Stimulated activated CD8-positive, alpha-beta memory T cell treated with anti-CD3 and anti-CD28 coated beads, Interleukin-7, amount 100 ng/mL, for 48 hours (primary cell): Measurements from ENCODE around the gene CDH6.

Experiments
- DNase-seq, 2 donors: peaks; one replicate each; pipeline ENCODE4 v3.0.0-alpha.2; 2020; ENCODE audit warnings: low read depth in 1 of 2; ENCODE audit errors: extremely low read depth in 1 of 2

CDH6 gene

DNA sequence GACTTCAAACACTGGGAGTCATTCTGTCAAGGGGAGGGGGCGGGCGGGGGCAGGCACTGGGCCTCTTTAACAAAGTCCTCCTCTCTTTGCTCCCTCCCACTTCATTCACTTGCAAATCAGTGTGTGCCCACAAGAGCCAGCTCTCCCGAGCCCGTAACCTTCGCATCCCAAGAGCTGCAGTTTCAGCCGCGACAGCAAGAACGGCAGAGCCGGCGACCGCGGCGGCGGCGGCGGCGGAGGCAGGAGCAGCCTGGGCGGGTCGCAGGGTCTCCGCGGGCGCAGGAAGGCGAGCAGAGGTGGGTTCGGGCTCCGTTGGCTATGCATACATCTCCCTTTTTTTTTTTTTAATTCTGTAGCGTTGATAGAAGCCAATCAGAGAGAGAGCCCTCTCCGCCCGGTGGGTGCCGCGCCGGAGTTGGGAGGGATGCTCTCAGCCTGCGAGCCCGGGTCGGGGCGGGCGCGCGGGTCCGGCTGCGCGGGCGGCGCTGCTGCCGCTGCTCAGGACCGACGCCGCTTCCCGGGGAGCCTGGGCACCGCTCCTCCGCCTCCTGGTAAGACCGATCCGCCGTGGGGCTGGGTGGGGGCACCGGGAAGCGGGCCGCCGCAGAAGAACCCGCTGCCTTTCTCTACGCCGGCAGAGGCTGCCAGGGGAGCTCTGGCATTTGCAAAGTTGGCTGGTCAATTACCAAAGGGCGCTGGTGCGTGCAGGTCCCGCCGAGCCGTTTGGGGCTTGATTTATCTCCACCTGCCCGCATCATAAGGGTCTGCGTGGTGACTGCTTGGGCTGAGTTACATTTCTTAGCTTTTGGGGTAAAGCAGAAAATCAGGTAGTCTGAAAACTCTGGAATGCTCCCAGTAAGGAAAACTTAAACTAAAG lies at the start of gene CDH6:
TSS of gene CDH6 (plus strand) at position 96 of the 877 bp plus-strand sequence. CDS start 73,788 bp downstream, outside the sequence.
- no peak for DNase-seq

- DNase-seq = no peak
Measured at GRCh38 chr5:31144364-31144763, 49.1 kb upstream of the CDH6 start.

DNA sequence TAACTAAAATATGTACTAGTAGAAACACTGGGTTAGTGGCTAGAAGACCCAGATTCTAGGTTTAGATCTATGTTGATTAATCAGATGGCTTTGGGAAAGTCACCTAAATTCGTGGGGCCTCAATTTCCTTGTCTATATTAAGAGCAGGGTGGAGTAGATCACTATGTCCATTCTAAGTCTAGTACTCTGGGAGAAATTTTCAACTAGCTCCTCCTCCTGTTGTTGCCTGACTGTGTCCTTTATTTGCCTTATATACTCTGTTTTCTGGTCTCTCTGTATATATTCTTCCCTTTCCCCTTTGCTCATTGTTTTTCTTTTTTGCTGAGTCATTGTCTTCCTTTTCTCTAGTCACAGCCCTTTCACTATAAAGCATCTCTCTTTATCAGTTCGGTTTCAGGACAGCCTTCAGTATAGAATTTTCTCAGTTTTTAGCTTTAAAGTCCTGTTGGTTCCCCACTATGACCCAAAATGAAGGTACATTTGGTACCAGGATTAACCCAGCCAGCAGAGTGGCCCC lies 44.5 kb upstream of the CDH6 start:
- DNase-seq = no peak

- DNase-seq = no peak
Measured at GRCh38 chr5:31153521-31153920, 40.0 kb upstream of the CDH6 start.

DNA sequence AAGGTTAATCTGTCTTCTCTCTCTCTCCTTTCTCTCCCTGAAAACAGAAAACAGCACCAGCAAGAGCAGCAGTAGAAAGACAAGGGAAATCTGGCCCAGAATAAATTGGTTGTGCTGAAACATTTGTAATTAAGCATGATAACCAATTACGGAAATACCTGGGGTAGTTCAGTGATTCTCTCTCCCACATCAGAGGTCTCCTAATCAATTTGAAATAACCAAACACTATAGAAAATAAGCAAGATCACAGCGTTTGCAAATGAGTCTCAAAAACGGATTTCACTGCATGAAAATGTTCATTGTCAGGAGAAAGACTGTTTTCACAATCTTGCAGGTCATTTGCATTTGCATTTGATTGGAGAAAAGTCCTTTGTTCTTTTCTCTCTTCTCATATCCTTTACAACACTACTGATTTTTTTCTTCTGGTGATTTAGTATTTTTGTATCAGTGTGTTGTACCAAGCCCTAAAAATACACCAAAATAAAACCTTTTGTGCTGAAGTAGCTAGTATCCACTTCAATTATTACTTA lies 36.8 kb upstream of the CDH6 start:
- no peak for DNase-seq

DNA sequence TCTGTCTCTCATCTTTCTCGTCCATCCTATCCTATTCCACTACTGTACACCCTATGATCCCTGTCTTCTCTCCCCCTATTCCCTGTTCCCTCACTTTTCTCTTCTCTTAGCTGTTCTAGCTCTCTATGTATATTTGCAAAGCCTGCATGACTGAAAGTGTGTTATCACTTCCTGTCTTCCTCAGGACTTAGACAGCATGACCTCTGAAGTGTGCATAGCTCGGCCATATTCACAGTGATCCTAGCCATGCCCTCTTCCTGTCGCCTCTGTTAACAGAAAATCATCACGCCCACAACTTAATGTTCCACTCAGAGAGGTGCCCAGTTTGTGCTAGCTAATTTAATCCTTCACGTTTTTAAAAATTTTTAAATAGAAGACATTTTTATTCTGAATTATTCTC lies 35.8 kb upstream of the CDH6 start:
- no peak for DNase-seq

GRCh38 chr5:31158686-31159085 lies 34.8 kb upstream of the CDH6 start:
- no peak for DNase-seq

GRCh38 chr5:31161781-31162181 lies 31.7 kb upstream of the CDH6 start:
- DNase-seq = no peak

DNA sequence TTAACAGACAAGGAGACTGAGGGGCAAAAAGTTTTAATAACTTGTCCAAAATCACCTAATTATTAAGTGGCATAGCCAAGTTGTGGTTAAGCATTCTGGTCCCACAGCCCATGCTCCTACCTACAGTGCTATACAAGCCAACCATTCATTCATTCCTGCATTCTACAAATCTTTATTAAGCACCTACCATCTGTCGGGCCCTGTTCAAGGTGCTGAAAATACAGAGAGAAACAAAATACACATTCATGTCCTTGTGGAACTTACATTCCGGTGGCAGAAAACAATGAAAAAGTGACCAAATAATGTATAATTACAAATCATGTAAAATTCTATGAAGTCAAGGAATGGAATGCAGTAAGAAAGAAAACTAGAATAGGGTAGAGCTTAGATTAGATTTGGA lies 27.8 kb upstream of the CDH6 start:
- no peak for DNase-seq

DNA sequence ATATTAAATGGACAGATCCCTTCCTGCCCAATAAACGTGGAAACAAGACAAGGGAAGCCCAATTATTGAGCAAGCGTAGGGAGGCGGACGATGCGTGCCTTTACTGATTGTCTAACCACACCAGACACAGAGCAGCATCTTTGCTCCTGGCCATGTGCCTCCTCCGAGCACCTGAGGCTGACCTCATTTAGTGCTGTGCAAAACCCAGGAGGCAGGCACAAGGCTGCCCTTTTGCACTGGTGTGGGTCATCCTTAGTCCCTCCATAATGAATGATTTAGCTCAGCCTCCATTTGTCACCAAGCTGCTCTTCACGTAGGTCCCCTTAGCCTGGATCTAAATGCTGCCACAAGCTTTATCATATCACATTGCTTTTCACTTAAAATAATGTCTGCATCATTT lies 24.1 kb upstream of the CDH6 start:
- no peak for DNase-seq

DNA sequence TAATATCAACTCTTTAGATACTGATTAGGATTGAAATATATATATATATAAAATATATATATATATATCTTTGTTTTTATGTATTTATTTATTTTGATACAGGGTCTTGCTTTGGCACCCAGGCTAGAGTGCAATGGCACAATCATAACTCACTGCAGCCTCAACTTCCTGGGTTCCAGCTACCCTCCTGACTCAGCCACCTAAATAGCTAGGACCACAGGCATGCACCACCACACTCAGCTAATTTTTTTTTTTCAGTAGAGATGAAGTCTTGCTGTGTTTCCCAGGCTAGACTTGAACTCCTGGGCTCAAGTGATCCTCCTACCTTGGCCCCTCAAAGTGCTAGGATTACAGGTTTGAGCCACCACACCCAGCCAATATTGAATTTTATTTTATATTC lies 20.6 kb upstream of the CDH6 start:
- DNase-seq = no peak

DNA sequence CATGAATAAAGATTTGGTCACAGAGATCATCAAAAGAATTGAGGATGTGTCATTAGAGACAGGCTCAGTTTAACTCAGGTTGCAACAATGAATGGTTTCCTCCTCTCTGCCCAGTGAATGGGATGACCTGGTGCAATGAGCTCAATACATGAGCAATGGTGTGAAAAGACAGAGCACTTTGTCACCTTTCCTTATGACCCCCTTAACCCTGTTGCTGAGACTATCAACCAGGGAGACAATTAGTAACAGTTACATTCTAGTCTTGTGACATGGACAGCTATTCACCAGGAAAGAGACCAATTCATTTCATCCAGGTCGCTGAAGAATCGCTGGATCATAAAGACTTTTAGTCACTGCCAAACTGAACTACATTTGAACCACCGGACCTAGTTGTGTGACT lies 19.9 kb upstream of the CDH6 start:
- no peak for DNase-seq

- no peak for DNase-seq
Measured at GRCh38 chr5:31181376-31181987, 12.0 kb upstream of the CDH6 start.

GRCh38 chr5:31182136-31182535 lies 11.3 kb upstream of the CDH6 start:
- DNase-seq = no peak

DNA sequence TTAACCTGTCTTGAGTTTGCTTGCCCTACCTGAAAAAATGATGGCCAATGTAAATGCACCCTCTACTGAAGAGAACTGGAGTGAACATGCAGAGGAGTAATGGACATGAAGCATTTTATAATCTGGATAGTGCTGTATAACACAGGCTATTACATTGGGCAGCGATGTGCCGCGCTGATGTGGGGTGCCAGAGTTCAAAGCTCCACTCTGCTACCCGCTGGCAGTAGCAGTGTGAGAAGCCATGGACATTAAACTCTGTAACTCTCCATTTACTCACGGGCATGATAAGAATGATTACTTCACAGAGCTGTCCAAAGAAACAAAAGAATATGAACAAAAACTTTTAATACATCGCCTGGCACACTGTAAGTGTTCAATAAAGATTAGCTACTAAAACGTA lies 7.5 kb upstream of the CDH6 start:
- no peak for DNase-seq

- no peak for DNase-seq
Measured at GRCh38 chr5:31186672-31187267, 6.7 kb upstream of the CDH6 start.

DNA sequence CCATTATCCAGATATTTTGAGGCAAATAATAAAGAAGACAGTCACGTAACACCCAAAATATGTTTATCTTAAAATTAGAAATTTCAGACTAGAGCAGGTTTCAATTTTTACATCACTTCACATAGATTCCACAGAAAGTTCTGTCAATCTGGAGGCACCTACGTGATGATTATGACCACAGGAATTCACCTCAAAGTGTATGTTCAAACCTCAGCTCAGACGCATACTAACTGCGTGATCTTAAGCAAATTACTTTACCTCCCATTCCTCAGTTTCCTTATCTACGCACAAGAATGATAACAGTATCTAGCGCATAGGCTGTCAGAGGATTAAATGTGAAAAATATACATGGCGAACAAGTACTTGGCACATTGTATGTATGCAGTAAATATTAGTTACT lies 5.9 kb upstream of the CDH6 start:
- no peak for DNase-seq

DNA sequence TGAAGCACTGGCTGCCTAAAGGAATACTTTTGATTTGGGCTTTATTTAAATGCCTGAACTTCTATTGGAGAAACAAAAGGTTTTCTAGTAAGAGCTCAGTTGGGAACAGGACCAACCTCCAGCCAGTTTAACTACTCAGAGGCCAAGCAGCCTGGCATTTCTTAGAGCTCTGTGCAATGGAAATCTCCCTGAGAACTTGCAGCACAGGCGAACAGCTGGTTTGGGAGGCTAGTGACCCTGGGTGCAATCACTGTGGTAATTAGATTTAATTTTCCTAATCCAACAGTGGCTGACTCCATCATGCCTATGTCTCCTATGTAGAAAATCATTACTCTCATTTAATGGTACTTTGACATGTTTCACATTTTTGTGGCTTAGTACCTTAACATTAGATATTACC lies 1.0 kb upstream of the CDH6 start:
- no peak for DNase-seq

DNA sequence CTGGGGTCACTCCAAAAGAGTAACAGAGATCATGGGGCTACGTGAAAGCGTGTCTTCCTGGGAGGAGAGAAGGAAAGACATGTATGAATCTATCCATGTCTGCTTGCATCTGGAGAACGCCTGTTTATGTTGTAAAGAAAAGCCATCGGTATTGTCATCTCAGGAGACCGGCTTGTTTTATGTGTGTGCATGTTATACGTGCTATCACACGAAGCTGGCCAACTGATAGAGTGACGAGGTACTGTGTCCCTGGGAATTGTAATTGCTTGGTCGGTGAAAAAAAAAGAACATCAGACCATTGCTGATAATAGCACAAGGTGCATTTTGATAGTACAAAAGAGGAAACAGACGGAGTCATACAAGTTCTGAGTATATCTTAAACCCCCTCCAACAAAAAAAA lies 370 bp upstream of the CDH6 start:
- DNase-seq = no peak

GRCh38 chr5:31194468-31194813 lies 955 bp downstream of the CDH6 start:
- DNase-seq = no peak

- no peak for DNase-seq
Measured at GRCh38 chr5:31194892-31195555, 1.5 kb downstream of the CDH6 start.
